CD4-positive, alpha-beta T cell (primary cell): ENCODE data around the gene SKIC3. TPM values are rescaled to one million over a fixed set of nuclear protein-coding genes. Genes with fewer than 3 reads are reported as not detected.

Experiments used
- ATAC-seq: fragments of 200-7000 bp; cut with Tn5 transposase; one replicate; pipeline ENCODE4 v1.10.0; 2022; ENCODE audit warnings: mild to moderate bottlenecking; ENCODE audit not compliant: poor library complexity
- CTCF ChIA-PET: fragments of 350-600 bp; sonication (Branson Sonifier 250); formaldehyde crosslinking; loops from one replicate; lab custom pipeline; 2021; ENCODE audit warnings: antibody characterized with exemption, inconsistent platforms; lab: Charles Lee
- POLR2A ChIA-PET: fragments of 350-600 bp; sonication (Branson Sonifier 250); formaldehyde crosslinking; loops from one replicate; lab custom pipeline; 2021; ENCODE audit warnings: antibody characterized with exemption, inconsistent platforms; lab: Charles Lee
- DNase-seq, 14 experiments: peaks; one replicate each; pipeline ENCODE4 v3.0.0-alpha.2; 2013 to 2020; ENCODE audit warnings: mixed read lengths in 2 of 14
- H3K27ac ChIP-seq, 2 donors: one replicate each; pipeline versions ENCODE4 v1.5.1 to v1.7.0; 2013; ENCODE audit warnings: low read length in 2 of 2, low read depth in 1 of 2, mild to moderate bottlenecking in 1 of 2
- H3K27me3 ChIP-seq, 2 experiments: 1 replicate in 1 of 2; 2 replicates in 1 of 2; pipeline versions ENCODE4 v1.6.1 to v1.7.0; 2013; ENCODE audit warnings: low read length in 2 of 2, control low read depth in 1 of 2, mild to moderate bottlenecking in 1 of 2, moderate library complexity in 1 of 2; ENCODE audit not compliant: insufficient read depth in 2 of 2, control insufficient read depth in 1 of 2
- H3K36me3 ChIP-seq: one replicate; pipeline ENCODE4 v1.6.1; 2013; ENCODE audit warnings: low read length, control low read depth; ENCODE audit not compliant: insufficient read depth
- H3K4me1 ChIP-seq: one replicate; pipeline ENCODE4 v1.6.1; 2013; ENCODE audit warnings: low read length, control low read depth; ENCODE audit not compliant: insufficient read depth
- H3K4me3 ChIP-seq: one replicate; pipeline ENCODE4 v1.5.1; 2013; ENCODE audit warnings: mild to moderate bottlenecking, low read length, moderate library complexity
- H3K9me3 ChIP-seq, 2 experiments: 1 replicate in 1 of 2; 2 replicates in 1 of 2; pipeline versions ENCODE4 v1.6.1 to v1.7.0; 2013; ENCODE audit warnings: low read length in 2 of 2, mild to moderate bottlenecking in 2 of 2, control low read depth in 1 of 2, moderate library complexity in 1 of 2; ENCODE audit not compliant: control insufficient read depth in 1 of 2, insufficient read depth in 1 of 2
- H3K27ac Mint-ChIP-seq: one replicate; pipeline ENCODE4 v1.8.0; 2020; ENCODE audit warnings: mixed read lengths
- H3K27me3 Mint-ChIP-seq: one replicate; pipeline ENCODE4 v1.8.0; 2021; ENCODE audit warnings: mixed read lengths
- H3K36me3 Mint-ChIP-seq: one replicate; pipeline ENCODE4 v1.8.0; 2021; ENCODE audit warnings: low read depth, mixed read lengths
- H3K4me1 Mint-ChIP-seq: one replicate; pipeline ENCODE4 v1.8.0; 2021; ENCODE audit warnings: low read depth, mixed read lengths
- H3K4me3 Mint-ChIP-seq: one replicate; pipeline ENCODE4 v1.8.0; 2020; ENCODE audit warnings: mild to moderate bottlenecking, mixed read lengths
- H3K9me3 Mint-ChIP-seq: one replicate; pipeline ENCODE4 v1.8.0; 2020; ENCODE audit warnings: mixed read lengths
- CTCF ChIP-seq: fragments of 200-600 bp; IDR thresholded peaks from one replicate; pipeline ENCODE4 v1.8.0; 2022; ENCODE audit warnings: antibody characterized with exemption, mild to moderate bottlenecking
- intact Hi-C, 2 experiments: fragments of 100-400 bp; cut with DNase I in 1 of 2; cut with micrococcal nuclease in 1 of 2; formaldehyde crosslinking; loops; one replicate each; pipeline versions ENCODE4 v1.15.1 to v1.9.0; 2023 to 2025; cut with DNase I, micrococcal nuclease
- total RNA-seq, 174 experiments: library from RNA in 2 of 174; stranded (reverse) in 2 of 174; gene quantifications; one replicate each; pipeline ENCODE4 v1.2.3 and lab custom pipeline; 2021 to 2026

The SKIC3 gene
- total RNA-seq, 2 experiments from 2014 or later: 63.8 to 65.2 TPM

- ChIA-PET CTCF (no interaction called here), POLR2A (no interaction called here)
- Mint-ChIP-seq H3K9me3 (no peaks in the 10 kb centered on the region), H3K4me1 (peaks cover 38% of the 10 kb centered on the region), H3K27ac (no peak overlapping the region), H3K4me3 (no peak overlapping the region), H3K36me3 (peaks cover 73% of the 10 kb centered on the region), H3K27me3 (no peaks in the 10 kb centered on the region)
- peaks cover 71% of the 10 kb centered on the region for H3K36me3 ChIP-seq
- H3K9me3 ChIP-seq: no peaks in the 10 kb centered on the region
- no peak overlapping the region for H3K4me3 ChIP-seq
- DNase-seq (no peak), ATAC-seq (no peak)
- no peak overlapping the region for H3K27ac ChIP-seq
- TF ChIP-seq CTCF: no peak
- no peaks in the 10 kb centered on the region for H3K4me1 ChIP-seq
- no peaks in the 10 kb centered on the region for H3K27me3 ChIP-seq
- intact Hi-C loops: no loop called here
Measured at GRCh38 chr5:95537501-95537900, 17.3 kb downstream of the SKIC3 start.

GRCh38 chr5:95533761-95534160 lies 21.0 kb downstream of the SKIC3 start:
- CTCF ChIA-PET: no interaction called here
- peaks cover 28% of the 10 kb centered on the region for H3K4me1 Mint-ChIP-seq
- Histone ChIP-seq H3K27ac (no peak overlapping the region), H3K4me1 (no peaks in the 10 kb centered on the region), H3K4me3 (no peak overlapping the region), H3K9me3 (no peaks in the 10 kb centered on the region), H3K27me3 (no peaks in the 10 kb centered on the region), H3K36me3 (peaks cover 71% of the 10 kb centered on the region)
- no peak overlapping the region for H3K27ac Mint-ChIP-seq
- H3K4me3 Mint-ChIP-seq: no peak overlapping the region
- POLR2A ChIA-PET: no interaction called here
- H3K36me3 Mint-ChIP-seq: peaks cover 82% of the 10 kb centered on the region
- TF ChIP-seq CTCF: no peak
- no peaks in the 10 kb centered on the region for H3K27me3 Mint-ChIP-seq
- intact Hi-C loops: no loop called here
- DNase-seq: no peak
- H3K9me3 Mint-ChIP-seq: no peaks in the 10 kb centered on the region
- ATAC-seq: no peak

- H3K27me3 ChIP-seq: no peaks in the 10 kb centered on the region
- no peaks in the 10 kb centered on the region for H3K9me3 Mint-ChIP-seq
- H3K4me3 ChIP-seq: no peak overlapping the region
- peaks cover 33% of the 10 kb centered on the region for H3K4me1 Mint-ChIP-seq
- POLR2A ChIA-PET: no interaction called here
- ATAC-seq: no peak
- H3K36me3 Mint-ChIP-seq: peaks cover 87% of the 10 kb centered on the region
- H3K27me3 Mint-ChIP-seq: no peaks in the 10 kb centered on the region
- no peaks in the 10 kb centered on the region for H3K4me1 ChIP-seq
- DNase-seq: no peak
- CTCF ChIA-PET: no interaction called here
- peaks cover 75% of the 10 kb centered on the region for H3K36me3 ChIP-seq
- H3K27ac Mint-ChIP-seq: no peak overlapping the region
- no peak overlapping the region for H3K27ac ChIP-seq
- no peak for TF ChIP-seq CTCF
- no peak overlapping the region for H3K4me3 Mint-ChIP-seq
- no peaks in the 10 kb centered on the region for H3K9me3 ChIP-seq
- intact Hi-C loops: no loop called here
Measured at GRCh38 chr5:95533106-95533505, 21.7 kb downstream of the SKIC3 start.
